Activated T-cell treated with anti-CD3 and anti-CD28 coated beads, Interleukin-2, amount 50 U/mL, for 24 hours (primary cell): ENCODE results near the gene RNF11.

Experiments used
- DNase-seq: peaks from one replicate; pipeline ENCODE4 v3.0.0-alpha.2; 2020
- H3K27ac Mint-ChIP-seq: 2 replicates; pipeline ENCODE4 v1.8.0; 2020; ENCODE audit warnings: mild to moderate bottlenecking, mixed read lengths
- H3K27me3 Mint-ChIP-seq: 2 replicates; pipeline ENCODE4 v1.8.0; 2020; ENCODE audit warnings: mixed read lengths
- H3K36me3 Mint-ChIP-seq: 2 replicates; pipeline ENCODE4 v1.8.0; 2020; ENCODE audit warnings: low read depth, mixed read lengths
- H3K4me1 Mint-ChIP-seq: 2 replicates; pipeline ENCODE4 v1.8.0; 2020; ENCODE audit warnings: low read depth, mixed read lengths
- H3K4me3 Mint-ChIP-seq: 2 replicates; pipeline ENCODE4 v1.8.0; 2020; ENCODE audit warnings: mild to moderate bottlenecking, moderate library complexity, mixed read lengths
- H3K9me3 Mint-ChIP-seq: 2 replicates; pipeline ENCODE4 v1.8.0; 2020; ENCODE audit warnings: mixed read lengths

The RNF11 gene, protein sequence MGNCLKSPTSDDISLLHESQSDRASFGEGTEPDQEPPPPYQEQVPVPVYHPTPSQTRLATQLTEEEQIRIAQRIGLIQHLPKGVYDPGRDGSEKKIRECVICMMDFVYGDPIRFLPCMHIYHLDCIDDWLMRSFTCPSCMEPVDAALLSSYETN

GRCh38 chr1:51235673-51236530, at the start of gene RNF11:
RNF11 (plus strand) TSS chr1:51236273; CDS start chr1:51236757, 484 bp downstream.
- Mint-ChIP-seq H3K27ac (peak within 1 kb of the TSS; percentile 90), H3K4me1 (peaks cover 38% of the 10 kb centered on the region), H3K9me3 (no peaks in the 10 kb centered on the region), H3K36me3 (peaks cover 2% of the 10 kb centered on the region), H3K27me3 (no peaks in the 10 kb centered on the region), H3K4me3 (peak within 1 kb of the TSS; percentile 84)
- DNase-seq = peak; percentile 95

DNA sequence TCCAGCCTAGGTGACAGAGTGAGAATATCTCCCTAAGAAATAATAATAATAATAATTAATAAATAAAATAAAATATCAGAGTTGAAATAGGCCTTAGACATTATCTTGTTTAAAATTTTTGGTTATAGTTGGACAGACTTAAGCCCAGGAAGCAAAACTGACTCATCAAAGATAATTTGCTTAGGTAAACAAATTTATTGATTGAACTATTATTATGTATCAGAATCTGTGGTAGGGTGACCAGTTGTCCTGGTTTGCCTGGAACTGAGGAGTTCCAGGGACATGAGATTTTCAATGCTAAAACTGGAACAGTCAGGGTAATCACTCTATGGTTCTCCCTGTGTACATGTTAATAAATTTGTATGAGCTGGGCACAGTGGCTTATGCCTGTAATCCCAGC, 47.8 kb upstream of the RNF11 start:
- H3K9me3 Mint-ChIP-seq = no peaks in the 10 kb centered on the region
- no peak overlapping the region for H3K4me3 Mint-ChIP-seq
- peaks cover 4% of the 10 kb centered on the region for H3K27me3 Mint-ChIP-seq
- H3K27ac Mint-ChIP-seq = no peak overlapping the region
- DNase-seq = no peak
- no peaks in the 10 kb centered on the region for H3K36me3 Mint-ChIP-seq
- no peaks in the 10 kb centered on the region for H3K4me1 Mint-ChIP-seq

DNA sequence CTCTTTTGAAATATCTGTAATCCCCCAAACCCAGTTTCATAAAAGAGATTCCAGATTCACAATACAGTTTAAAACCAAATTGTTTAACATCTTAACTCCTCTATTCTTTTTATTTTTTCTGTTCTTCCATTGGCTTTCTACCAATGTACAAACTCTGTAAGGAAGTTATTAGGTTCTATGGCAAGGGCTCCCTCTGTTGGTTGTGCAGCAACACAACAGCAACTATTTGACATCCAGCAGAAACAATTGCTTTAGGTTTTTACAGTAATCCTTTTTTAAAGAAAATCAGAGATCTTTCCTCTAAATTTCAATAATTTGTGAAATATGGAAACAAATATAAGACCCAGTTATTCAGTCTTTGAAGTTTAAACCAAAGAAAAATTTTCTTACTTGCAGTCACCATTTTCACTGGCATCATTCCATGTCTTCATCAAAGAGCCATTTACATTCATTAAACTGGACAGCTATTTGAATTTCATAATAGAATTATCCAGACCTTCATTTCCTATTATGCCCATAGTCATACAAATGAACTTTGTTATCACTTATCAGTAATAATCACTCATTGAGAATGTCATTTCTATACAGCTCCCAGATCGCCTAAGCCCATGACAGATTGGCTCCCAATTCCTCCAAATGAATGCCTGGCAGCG, 46.5 kb upstream of the RNF11 start:
- DNase-seq = no peak
- Mint-ChIP-seq H3K4me1 (no peaks in the 10 kb centered on the region), H3K36me3 (no peaks in the 10 kb centered on the region), H3K9me3 (no peaks in the 10 kb centered on the region), H3K27me3 (peaks cover 4% of the 10 kb centered on the region), H3K4me3 (no peak overlapping the region), H3K27ac (no peak overlapping the region)

GRCh38 chr1:51190961-51191360, 45.1 kb upstream of the RNF11 start:
- DNase-seq = no peak
- no peak overlapping the region for H3K4me3 Mint-ChIP-seq
- H3K4me1 Mint-ChIP-seq = no peaks in the 10 kb centered on the region
- no peaks in the 10 kb centered on the region for H3K36me3 Mint-ChIP-seq
- no peaks in the 10 kb centered on the region for H3K9me3 Mint-ChIP-seq
- H3K27ac Mint-ChIP-seq = no peak overlapping the region
- peaks cover 6% of the 10 kb centered on the region for H3K27me3 Mint-ChIP-seq

- no peaks in the 10 kb centered on the region for H3K4me1 Mint-ChIP-seq
- no peaks in the 10 kb centered on the region for H3K36me3 Mint-ChIP-seq
- H3K4me3 Mint-ChIP-seq = no peak overlapping the region
- DNase-seq = peak; percentile 42
- peaks cover 9% of the 10 kb centered on the region for H3K27me3 Mint-ChIP-seq
- H3K9me3 Mint-ChIP-seq = no peaks in the 10 kb centered on the region
- H3K27ac Mint-ChIP-seq = no peak overlapping the region
Measured at GRCh38 chr1:51192213-51192843, 43.7 kb upstream of the RNF11 start.

GRCh38 chr1:51193564-51193963, 42.5 kb upstream of the RNF11 start:
- Mint-ChIP-seq H3K27me3 (peaks cover 9% of the 10 kb centered on the region), H3K36me3 (no peaks in the 10 kb centered on the region), H3K9me3 (no peaks in the 10 kb centered on the region), H3K4me3 (no peak overlapping the region), H3K27ac (no peak overlapping the region), H3K4me1 (no peaks in the 10 kb centered on the region)
- no peak for DNase-seq

- no peak for DNase-seq
- H3K9me3 Mint-ChIP-seq = no peaks in the 10 kb centered on the region
- peaks cover 6% of the 10 kb centered on the region for H3K4me1 Mint-ChIP-seq
- H3K27me3 Mint-ChIP-seq = no peaks in the 10 kb centered on the region
- H3K36me3 Mint-ChIP-seq = no peaks in the 10 kb centered on the region
- H3K4me3 Mint-ChIP-seq = no peak overlapping the region
- H3K27ac Mint-ChIP-seq = peak overlapping the region; percentile 30
Measured at GRCh38 chr1:51203121-51203873, 32.8 kb upstream of the RNF11 start.

- Mint-ChIP-seq H3K27ac (no peak overlapping the region), H3K36me3 (no peaks in the 10 kb centered on the region), H3K9me3 (no peaks in the 10 kb centered on the region), H3K27me3 (no peaks in the 10 kb centered on the region), H3K4me1 (peaks cover 6% of the 10 kb centered on the region), H3K4me3 (no peak overlapping the region)
- no peak for DNase-seq
Measured at GRCh38 chr1:51203874-51204245, 32.2 kb upstream of the RNF11 start.

GRCh38 chr1:51210055-51210454, 26.0 kb upstream of the RNF11 start:
- H3K9me3 Mint-ChIP-seq = no peaks in the 10 kb centered on the region
- DNase-seq = no peak
- H3K27ac Mint-ChIP-seq = no peak overlapping the region
- peaks cover 12% of the 10 kb centered on the region for H3K4me1 Mint-ChIP-seq
- no peaks in the 10 kb centered on the region for H3K27me3 Mint-ChIP-seq
- no peaks in the 10 kb centered on the region for H3K36me3 Mint-ChIP-seq
- no peak overlapping the region for H3K4me3 Mint-ChIP-seq

GRCh38 chr1:51210676-51211075, 25.4 kb upstream of the RNF11 start:
- peaks cover 18% of the 10 kb centered on the region for H3K4me1 Mint-ChIP-seq
- no peaks in the 10 kb centered on the region for H3K36me3 Mint-ChIP-seq
- no peaks in the 10 kb centered on the region for H3K9me3 Mint-ChIP-seq
- no peak for DNase-seq
- no peak overlapping the region for H3K27ac Mint-ChIP-seq
- H3K4me3 Mint-ChIP-seq = no peak overlapping the region
- no peaks in the 10 kb centered on the region for H3K27me3 Mint-ChIP-seq

DNA sequence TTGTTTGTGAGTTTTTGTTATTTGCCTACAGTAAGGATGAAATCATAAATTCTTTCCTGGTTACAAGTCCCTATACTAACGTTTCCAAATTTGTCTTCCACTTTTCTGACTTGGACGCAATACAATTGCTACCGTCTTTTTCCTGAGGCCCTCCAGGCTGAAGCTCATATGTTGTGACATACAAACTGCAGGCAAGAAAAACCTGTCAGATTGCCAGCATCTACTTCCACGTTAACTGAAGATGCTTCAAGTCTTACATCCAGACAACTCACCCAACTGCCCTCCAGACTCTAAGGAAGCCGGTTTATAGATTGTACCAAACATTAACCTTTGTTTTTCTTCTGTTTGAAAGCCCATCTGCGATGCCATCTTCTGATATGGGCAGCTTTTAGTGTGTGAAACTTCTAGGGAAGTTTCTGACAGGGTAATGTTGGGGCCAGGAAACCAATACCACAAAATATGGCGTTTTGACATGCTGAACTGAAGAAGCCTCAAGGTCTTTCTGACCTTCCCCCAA, 21.4 kb upstream of the RNF11 start:
- no peak for DNase-seq
- H3K27me3 Mint-ChIP-seq = no peaks in the 10 kb centered on the region
- H3K9me3 Mint-ChIP-seq = no peaks in the 10 kb centered on the region
- H3K4me3 Mint-ChIP-seq = no peak overlapping the region
- peak overlapping the region; percentile 51 for H3K27ac Mint-ChIP-seq
- no peaks in the 10 kb centered on the region for H3K36me3 Mint-ChIP-seq
- H3K4me1 Mint-ChIP-seq = peaks cover 21% of the 10 kb centered on the region

GRCh38 chr1:51215169-51215568, 20.9 kb upstream of the RNF11 start:
- peaks cover 22% of the 10 kb centered on the region for H3K4me1 Mint-ChIP-seq

DNA sequence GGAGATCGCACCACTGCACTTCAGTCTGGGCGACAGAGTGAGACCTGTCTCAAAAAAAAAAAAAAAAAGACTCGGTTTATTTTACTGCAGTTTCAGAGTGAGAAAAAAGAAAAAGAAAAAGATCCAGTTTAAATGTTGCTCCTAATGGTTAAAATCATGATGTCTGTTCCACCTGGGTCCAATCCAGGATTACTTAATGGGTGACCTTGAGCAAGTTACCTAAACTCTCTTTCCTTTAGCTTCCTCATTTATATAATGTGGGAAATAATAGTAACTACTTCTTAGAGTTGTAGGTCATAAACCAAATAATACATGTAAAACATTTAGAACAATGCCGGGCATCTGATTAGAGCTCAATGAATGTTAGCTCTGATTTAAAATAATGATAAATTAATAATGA, 19.4 kb upstream of the RNF11 start:
- Mint-ChIP-seq H3K9me3 (no peaks in the 10 kb centered on the region), H3K36me3 (no peaks in the 10 kb centered on the region), H3K4me1 (peaks cover 26% of the 10 kb centered on the region), H3K27me3 (no peaks in the 10 kb centered on the region), H3K4me3 (no peak overlapping the region), H3K27ac (no peak overlapping the region)
- no peak for DNase-seq

More at GRCh38 chr1:51215169-51215568, 20.9 kb upstream of the RNF11 start:
- H3K27ac Mint-ChIP-seq = peak overlapping the region; percentile 51
- no peaks in the 10 kb centered on the region for H3K36me3 Mint-ChIP-seq
- no peak for DNase-seq
- no peaks in the 10 kb centered on the region for H3K27me3 Mint-ChIP-seq
- no peak overlapping the region for H3K4me3 Mint-ChIP-seq
- H3K9me3 Mint-ChIP-seq = no peaks in the 10 kb centered on the region

- Mint-ChIP-seq H3K36me3 (no peaks in the 10 kb centered on the region), H3K9me3 (no peaks in the 10 kb centered on the region), H3K27me3 (no peaks in the 10 kb centered on the region), H3K4me3 (no peak overlapping the region), H3K4me1 (peaks cover 27% of the 10 kb centered on the region), H3K27ac (no peak overlapping the region)
- DNase-seq = no peak
Measured at GRCh38 chr1:51217101-51217500, 19.0 kb upstream of the RNF11 start.
